Left renal pelvis (tissue), 4 donors: ENCODE data around the gene SF3A1. TPM values are rescaled to one million over a fixed set of nuclear protein-coding genes. Genes with fewer than 3 reads are reported as not detected.

Experiments
- DNase-seq, 4 donors: peaks; one replicate each; pipeline ENCODE4 v3.0.0-alpha.2; 2013; ENCODE audit warnings: low read depth in 4 of 4, low spot score in 3 of 4
- polyA plus RNA-seq, 4 donors: library from polyadenylated mRNA; unstranded; fragments of 120-200 nt; gene quantifications; one replicate each; pipeline ENCODE4 v1.2.1, GENCODE V29; 2013; ENCODE audit not compliant: insufficient read length in 4 of 4

SF3A1 gene
- polyA plus RNA-seq, 4 donors: 133 to 155 (median 150) TPM

- DNase-seq: peak; percentile 61 to 84 (median 83)
Observed at GRCh38 chr22:30326706-30327362, 29.9 kb downstream of the SF3A1 start, which contains the start of gene TBC1D10A. Gene TBC1D10A, minus strand, starts transcription at chr22:30326941. Its CDS starts 60 bp downstream, at chr22:30326881.

- DNase-seq: no peak
Observed at GRCh38 chr22:30326255-30326705, 30.4 kb downstream of the SF3A1 start.

- DNase-seq: no peak
Observed at GRCh38 chr22:30325724-30326254, 30.9 kb downstream of the SF3A1 start.

GRCh38 chr22:30325065-30325720 is 31.5 kb downstream of the SF3A1 start:
- no peak for DNase-seq

GRCh38 chr22:30324014-30324730 is 32.5 kb downstream of the SF3A1 start:
- DNase-seq: no peak

- DNase-seq: no peak
Observed at GRCh38 chr22:30323246-30323645, 33.4 kb downstream of the SF3A1 start.

GRCh38 chr22:30321461-30321860 is 35.2 kb downstream of the SF3A1 start:
- no peak for DNase-seq

- no peak for DNase-seq
Observed at GRCh38 chr22:30320021-30320556, 36.6 kb downstream of the SF3A1 start.

- no peak for DNase-seq
Observed at GRCh38 chr22:30318799-30319419, 37.8 kb downstream of the SF3A1 start.

- no peak for DNase-seq
Observed at GRCh38 chr22:30317778-30318177, 38.9 kb downstream of the SF3A1 start.

GRCh38 chr22:30315962-30316576 is 40.6 kb downstream of the SF3A1 start:
- no peak for DNase-seq

GRCh38 chr22:30314915-30315314 is 41.8 kb downstream of the SF3A1 start:
- DNase-seq: no peak

- no peak for DNase-seq
Observed at GRCh38 chr22:30313527-30314363, 42.9 kb downstream of the SF3A1 start.

- no peak for DNase-seq
Observed at GRCh38 chr22:30312053-30312452, 44.6 kb downstream of the SF3A1 start.

- DNase-seq: no peak
Observed at GRCh38 chr22:30310881-30311771, 45.6 kb downstream of the SF3A1 start.

GRCh38 chr22:30309951-30310741 is 46.5 kb downstream of the SF3A1 start:
- DNase-seq: no peak

GRCh38 chr22:30308518-30309230 is 48.0 kb downstream of the SF3A1 start:
- DNase-seq: no peak
